ENCODE data around the gene MOV10.

- TF ChIP-seq CREB5 (CRISPR knock-in tag; IDR thresholded peaks at IDR 0.05): no peak
- no peak for TF ChIP-seq EZH2 (IDR thresholded peaks at IDR 0.05; ENCODE audit: borderline replicate concordance, low read depth, low read length)
- no peak for TF ChIP-seq MAFF (IDR thresholded peaks at IDR 0.05; ENCODE audit: low read length)
- TF ChIP-seq, protein P1, sequence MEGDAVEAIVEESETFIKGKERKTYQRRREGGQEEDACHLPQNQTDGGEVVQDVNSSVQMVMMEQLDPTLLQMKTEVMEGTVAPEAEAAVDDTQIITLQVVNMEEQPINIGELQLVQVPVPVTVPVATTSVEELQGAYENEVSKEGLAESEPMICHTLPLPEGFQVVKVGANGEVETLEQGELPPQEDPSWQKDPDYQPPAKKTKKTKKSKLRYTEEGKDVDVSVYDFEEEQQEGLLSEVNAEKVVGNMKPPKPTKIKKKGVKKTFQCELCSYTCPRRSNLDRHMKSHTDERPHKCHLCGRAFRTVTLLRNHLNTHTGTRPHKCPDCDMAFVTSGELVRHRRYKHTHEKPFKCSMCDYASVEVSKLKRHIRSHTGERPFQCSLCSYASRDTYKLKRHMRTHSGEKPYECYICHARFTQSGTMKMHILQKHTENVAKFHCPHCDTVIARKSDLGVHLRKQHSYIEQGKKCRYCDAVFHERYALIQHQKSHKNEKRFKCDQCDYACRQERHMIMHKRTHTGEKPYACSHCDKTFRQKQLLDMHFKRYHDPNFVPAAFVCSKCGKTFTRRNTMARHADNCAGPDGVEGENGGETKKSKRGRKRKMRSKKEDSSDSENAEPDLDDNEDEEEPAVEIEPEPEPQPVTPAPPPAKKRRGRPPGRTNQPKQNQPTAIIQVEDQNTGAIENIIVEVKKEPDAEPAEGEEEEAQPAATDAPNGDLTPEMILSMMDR (IDR thresholded peaks at IDR 0.05 in 2 of 3, conservative IDR thresholded peaks at IDR 0.05 in 1 of 3; ENCODE audit: insufficient read depth in 2 of 3, low read depth in 1 of 3, low read length in 3 of 3): no peak
- TF ChIP-seq TGIF2 (CRISPR knock-in tag; IDR thresholded peaks at IDR 0.05): no peak
- TF ChIP-seq FOXM1 (IDR thresholded peaks at IDR 0.05; ENCODE audit: low read depth): no peak
- no peak for TF ChIP-seq FOXM1 (CRISPR knock-in tag; IDR thresholded peaks at IDR 0.05; ENCODE audit: low read depth)
- TF ChIP-seq CREM (IDR thresholded peaks at IDR 0.05; ENCODE audit: low read depth): no peak
- TF ChIP-seq ELF1 (tag; IDR thresholded peaks at IDR 0.05): no peak
- no peak for TF ChIP-seq CBX5 (IDR thresholded peaks at IDR 0.05; ENCODE audit: borderline replicate concordance, low read depth)
- TF ChIP-seq UBTF (IDR thresholded peaks at IDR 0.05; ENCODE audit: borderline replicate concordance in 1 of 2, low read depth in 2 of 2, low read length in 2 of 2): no peak
- no peak for TF ChIP-seq POLR2A (conservative IDR thresholded peaks at IDR 0.05)
- TF ChIP-seq KLF6 (CRISPR knock-in tag; IDR thresholded peaks at IDR 0.05; ENCODE audit: borderline replicate concordance): no peak
These were observed 19.4 kb downstream of the MOV10 start for GRCh38 chr1:112693821-112694220.
